ENCODE results near the gene CHST7. TPM values are rescaled to one million over a fixed set of nuclear protein-coding genes. Genes with fewer than 3 reads are reported as not detected.
A peak's percentile ranks its signal among the peaks of the same experiment; 100 is the strongest.

The CHST7 gene
- total and polyA plus RNA-seq, 5 experiments from 2014 or later: 0.11 to 1.1 (median 0.60) TPM

GRCh38 chrX:46621572-46621971 lies 48.0 kb downstream of the CHST7 start:
- peaks cover 0 to 23% (median 0%) of the 10 kb centered on the region in 9 donors for H3K9me3 Mint-ChIP-seq
- peaks cover 17 to 24% (median 18%) of the 10 kb centered on the region in 3 donors for H3K36me3 Mint-ChIP-seq
- ATAC-seq (no peak), DNase-seq (no peak)
- H3K27me3 Mint-ChIP-seq: peaks cover 3 to 42% (median 14%) of the 10 kb centered on the region in 5 donors
- H3K27ac Mint-ChIP-seq: no peak overlapping the region
- POLR2A ChIA-PET: no interaction called here
- H3K4me1 Mint-ChIP-seq: peaks cover 0 to 8% (median under 1%) of the 10 kb centered on the region in 4 donors
- no peak overlapping the region for H3K4me3 Mint-ChIP-seq

- DNase-seq (no peak), ATAC-seq (no peak)
- Mint-ChIP-seq H3K27ac (no peak overlapping the region), H3K27me3 (peaks cover 0 to 25% (median 2%) of the 10 kb centered on the region in 5 donors), H3K36me3 (peaks cover 6 to 12% (median 7%) of the 10 kb centered on the region in 3 donors), H3K4me3 (no peak overlapping the region), H3K9me3 (peaks cover 0 to 6% (median 0%) of the 10 kb centered on the region in 9 donors), H3K4me1 (peaks cover 0 to 26% (median 2%) of the 10 kb centered on the region in 4 donors)
- POLR2A ChIA-PET: no interaction called here
Observed at GRCh38 chrX:46624090-46624786, 50.7 kb downstream of the CHST7 start.

GRCh38 chrX:46626566-46626965 lies 53.0 kb downstream of the CHST7 start:
- POLR2A ChIA-PET: no interaction called here
- H3K27me3 Mint-ChIP-seq: peaks cover 0 to 27% (median 2%) of the 10 kb centered on the region in 5 donors
- peak overlapping the region in 1 of 10 donors; percentile 48 for H3K4me3 Mint-ChIP-seq
- peaks cover 0 to 7% (median 4%) of the 10 kb centered on the region in 3 donors for H3K36me3 Mint-ChIP-seq
- ATAC-seq: no peak
- H3K27ac Mint-ChIP-seq: peak overlapping the region in 1 of 10 donors; percentile 46
- H3K9me3 Mint-ChIP-seq: no peaks in the 10 kb centered on the region
- H3K4me1 Mint-ChIP-seq: peaks cover 0 to 30% (median 2%) of the 10 kb centered on the region in 4 donors
- peak in 1 of 10 donors; percentile 5 for DNase-seq

GRCh38 chrX:46627062-46627461 lies 53.5 kb downstream of the CHST7 start:
- Mint-ChIP-seq H3K36me3 (peaks cover 0 to 8% (median 3%) of the 10 kb centered on the region in 3 donors), H3K27me3 (peaks cover 0 to 25% (median 2%) of the 10 kb centered on the region in 5 donors), H3K4me3 (peak overlapping the region in 1 of 10 donors; percentile 48), H3K4me1 (peaks cover 0 to 30% (median 2%) of the 10 kb centered on the region in 4 donors), H3K9me3 (no peaks in the 10 kb centered on the region), H3K27ac (peak overlapping the region in 1 of 10 donors; percentile 46)
- ATAC-seq (no peak), DNase-seq (no peak)
- POLR2A ChIA-PET: no interaction called here

- no peak overlapping the region for H3K4me3 Mint-ChIP-seq
- peak overlapping the region in 1 of 10 donors; percentile 72 for H3K27ac Mint-ChIP-seq
- no peaks in the 10 kb centered on the region for H3K9me3 Mint-ChIP-seq
- H3K27me3 Mint-ChIP-seq: peaks cover 0 to 17% (median 2%) of the 10 kb centered on the region in 5 donors
- H3K36me3 Mint-ChIP-seq: peaks cover 0 to 8% (median 4%) of the 10 kb centered on the region in 3 donors
- H3K4me1 Mint-ChIP-seq: peaks cover 0 to 30% (median 2%) of the 10 kb centered on the region in 4 donors
- DNase-seq: no peak
- ATAC-seq: no peak
- POLR2A ChIA-PET: no interaction called here
Observed at GRCh38 chrX:46627711-46628419, 54.3 kb downstream of the CHST7 start.

- DNase-seq (no peak), ATAC-seq (no peak)
- POLR2A ChIA-PET: no interaction called here
- peaks cover 0 to 32% (median 2%) of the 10 kb centered on the region in 4 donors for H3K4me1 Mint-ChIP-seq
- H3K4me3 Mint-ChIP-seq: no peak overlapping the region
- peaks cover 0 to 2% (median 0%) of the 10 kb centered on the region in 9 donors for H3K9me3 Mint-ChIP-seq
- peak overlapping the region in 2 of 10 donors; percentile 25 to 72 for H3K27ac Mint-ChIP-seq
- peaks cover 0 to 8% (median 1%) of the 10 kb centered on the region in 5 donors for H3K27me3 Mint-ChIP-seq
- peaks cover 0 to 8% (median 4%) of the 10 kb centered on the region in 3 donors for H3K36me3 Mint-ChIP-seq
Observed at GRCh38 chrX:46628460-46629371, 55.2 kb downstream of the CHST7 start.

- ATAC-seq (no peak), DNase-seq (no peak)
- POLR2A ChIA-PET: interaction anchor here (0.9 kb wide), 1 partner anchor 58 kb away, joined by 3 read pairs; no protein-coding TSS in a partner anchor
- Mint-ChIP-seq H3K36me3 (peaks cover 0 to 8% (median 4%) of the 10 kb centered on the region in 3 donors), H3K27me3 (peaks cover 0 to 8% (median 1%) of the 10 kb centered on the region in 5 donors), H3K4me3 (no peak overlapping the region), H3K27ac (no peak overlapping the region), H3K4me1 (peaks cover 0 to 34% (median 2%) of the 10 kb centered on the region in 4 donors), H3K9me3 (peaks cover 0 to 2% (median 0%) of the 10 kb centered on the region in 9 donors)
Observed at GRCh38 chrX:46630141-46630540, 56.6 kb downstream of the CHST7 start.

GRCh38 chrX:46634577-46634976 lies 61.0 kb downstream of the CHST7 start:
- H3K4me1 Mint-ChIP-seq: peaks cover 0 to 17% (median 0%) of the 10 kb centered on the region in 4 donors
- no peak for ATAC-seq
- POLR2A ChIA-PET: no interaction called here
- H3K27ac Mint-ChIP-seq: peak overlapping the region in 1 of 10 donors; percentile 35
- peaks cover 0 to 4% (median 4%) of the 10 kb centered on the region in 3 donors for H3K36me3 Mint-ChIP-seq
- peaks cover 0 to 8% (median 0%) of the 10 kb centered on the region in 5 donors for H3K27me3 Mint-ChIP-seq
- peaks cover 0 to 2% (median 0%) of the 10 kb centered on the region in 9 donors for H3K9me3 Mint-ChIP-seq
- no peak for DNase-seq
- no peak overlapping the region for H3K4me3 Mint-ChIP-seq

GRCh38 chrX:46635186-46635585 lies 61.6 kb downstream of the CHST7 start:
- Mint-ChIP-seq H3K27me3 (peaks cover 0 to 8% (median 0%) of the 10 kb centered on the region in 5 donors), H3K4me1 (peaks cover 0 to 15% (median 0%) of the 10 kb centered on the region in 4 donors), H3K9me3 (peaks cover 0 to 2% (median 0%) of the 10 kb centered on the region in 9 donors), H3K4me3 (no peak overlapping the region), H3K27ac (peak overlapping the region in 1 of 10 donors; percentile 35), H3K36me3 (peaks cover 0 to 4% (median 4%) of the 10 kb centered on the region in 3 donors)
- POLR2A ChIA-PET: no interaction called here
- no peak for DNase-seq
- ATAC-seq: no peak

GRCh38 chrX:46636223-46636622 lies 62.7 kb downstream of the CHST7 start:
- Mint-ChIP-seq H3K9me3 (peaks cover 0 to 2% (median 0%) of the 10 kb centered on the region in 9 donors), H3K4me3 (no peak overlapping the region), H3K36me3 (peaks cover 0 to 4% (median 2%) of the 10 kb centered on the region in 3 donors), H3K27me3 (peaks cover 0 to 6% (median 0%) of the 10 kb centered on the region in 5 donors), H3K27ac (no peak overlapping the region), H3K4me1 (peaks cover 0 to 15% (median 0%) of the 10 kb centered on the region in 4 donors)
- no peak for ATAC-seq
- DNase-seq: no peak
- POLR2A ChIA-PET: no interaction called here

- no peak for DNase-seq
- H3K36me3 Mint-ChIP-seq: no peaks in the 10 kb centered on the region
- H3K4me1 Mint-ChIP-seq: peaks cover 0 to 20% (median under 1%) of the 10 kb centered on the region in 4 donors
- no peak for ATAC-seq
- peaks cover 0 to 2% (median 0%) of the 10 kb centered on the region in 9 donors for H3K9me3 Mint-ChIP-seq
- no peak overlapping the region for H3K27ac Mint-ChIP-seq
- no peaks in the 10 kb centered on the region for H3K27me3 Mint-ChIP-seq
- no peak overlapping the region for H3K4me3 Mint-ChIP-seq
- POLR2A ChIA-PET: no interaction called here
Observed at GRCh38 chrX:46637938-46638337, 64.4 kb downstream of the CHST7 start.

- peak in 1 of 2 donors; percentile 54 for ATAC-seq
- no peaks in the 10 kb centered on the region for H3K9me3 Mint-ChIP-seq
- POLR2A ChIA-PET: no interaction called here
- H3K36me3 Mint-ChIP-seq: no peaks in the 10 kb centered on the region
- peaks cover 0 to 10% (median under 1%) of the 10 kb centered on the region in 4 donors for H3K4me1 Mint-ChIP-seq
- peak in 3 of 10 donors; percentile 9 to 31 (median 29) for DNase-seq
- no peak overlapping the region for H3K4me3 Mint-ChIP-seq
- no peaks in the 10 kb centered on the region for H3K27me3 Mint-ChIP-seq
- no peak overlapping the region for H3K27ac Mint-ChIP-seq
Observed at GRCh38 chrX:46642145-46642544, 68.6 kb downstream of the CHST7 start.

Measured in naive thymus-derived CD8-positive, alpha-beta T cell (primary cell).